ENCODE data around the gene HSPBAP1.

The HSPBAP1 gene

DNA sequence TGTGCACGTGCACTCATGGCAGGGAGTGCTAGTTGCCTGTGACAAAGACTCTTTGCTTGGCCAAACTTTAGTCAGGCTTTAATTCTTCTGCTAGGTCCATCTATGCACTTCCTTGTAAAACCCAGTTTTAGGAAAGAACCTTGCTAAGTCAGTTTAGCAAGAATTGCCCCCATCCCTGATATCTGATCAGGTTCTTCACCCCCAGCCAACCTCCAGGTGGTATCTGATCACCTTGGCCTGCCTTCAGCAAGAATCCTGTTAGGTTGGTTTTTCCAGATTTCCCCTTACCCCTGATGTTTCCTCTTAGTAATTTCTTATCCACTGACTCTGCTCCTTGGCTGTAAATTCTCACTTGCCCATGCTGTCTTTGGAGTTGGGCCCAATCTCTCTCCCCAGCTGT, 8.4 kb downstream of the HSPBAP1 start:
- Histone ChIP-seq H2BK15ac (replicated peaks; ENCODE audit: low read depth) (no peak overlapping the region), H3K56ac (ENCODE audit: low read length) (no peak overlapping the region), H2AK5ac (ENCODE audit: low read length) (no peak overlapping the region), H3K23ac (ENCODE audit: low read length) (no peak overlapping the region), H3K4ac (ENCODE audit: low read depth, low read length) (no peak overlapping the region), H3K9ac (ENCODE audit: low read length) (no peak overlapping the region), H3K27me3 (ENCODE audit: insufficient read depth, low read length, poor library complexity) (no peaks in the 10 kb centered on the region), H3K4me1 (ENCODE audit: control insufficient read depth, low read depth, low read length) (no peaks in the 10 kb centered on the region), H2BK5ac (ENCODE audit: low read length) (no peak overlapping the region), H2BK120ac (ENCODE audit: low read depth, low read length) (no peak overlapping the region), H3K4me2 (ENCODE audit: low read length) (no peak overlapping the region), H3K4me3 (ENCODE audit: low read length) (no peak overlapping the region), H3K36me3 (ENCODE audit: control insufficient read depth, insufficient read depth, low read length) (no peaks in the 10 kb centered on the region), H4K8ac (ENCODE audit: low read depth, low read length) (no peak overlapping the region), H3K79me1 (ENCODE audit: low read length) (no peaks in the 10 kb centered on the region), H4K5ac (ENCODE audit: low read length) (no peak overlapping the region), H3K27ac (ENCODE audit: low read depth, low read length) (no peak overlapping the region), H3K18ac (ENCODE audit: low read length) (no peak overlapping the region), H3K79me2 (ENCODE audit: control insufficient read depth, insufficient read depth, low read length) (no peaks in the 10 kb centered on the region)
- DNase-seq, result no peak
- no CpG with 5 or more reads among the region's 1 CpG for WGBS (ENCODE audit: extremely low coverage, insufficient coverage, low lambda C conversion rate)

- H2BK5ac ChIP-seq (ENCODE audit: low read length), result no peak overlapping the region
- H2AK5ac ChIP-seq (ENCODE audit: low read length), result no peak overlapping the region
- H3K27me3 ChIP-seq (ENCODE audit: insufficient read depth, low read length, poor library complexity), result no peaks in the 10 kb centered on the region
- no peak overlapping the region for H3K4ac ChIP-seq (ENCODE audit: low read depth, low read length)
- H3K27ac ChIP-seq (ENCODE audit: low read depth, low read length), result no peak overlapping the region
- no peak overlapping the region for H3K23ac ChIP-seq (ENCODE audit: low read length)
- no CpG with 5 or more reads among the region's 1 CpG for WGBS (ENCODE audit: extremely low coverage, insufficient coverage, low lambda C conversion rate)
- no peaks in the 10 kb centered on the region for H3K36me3 ChIP-seq (ENCODE audit: control insufficient read depth, insufficient read depth, low read length)
- no peak overlapping the region for H2BK15ac ChIP-seq (replicated peaks; ENCODE audit: low read depth)
- H3K9ac ChIP-seq (ENCODE audit: low read length), result no peak overlapping the region
- no peak overlapping the region for H4K8ac ChIP-seq (ENCODE audit: low read depth, low read length)
- H3K79me2 ChIP-seq (ENCODE audit: control insufficient read depth, insufficient read depth, low read length), result no peaks in the 10 kb centered on the region
- no peak for DNase-seq
- no peaks in the 10 kb centered on the region for H3K79me1 ChIP-seq (ENCODE audit: low read length)
- no peak overlapping the region for H3K4me2 ChIP-seq (ENCODE audit: low read length)
- no peaks in the 10 kb centered on the region for H3K4me1 ChIP-seq (ENCODE audit: control insufficient read depth, low read depth, low read length)
- H3K4me3 ChIP-seq (ENCODE audit: low read length), result no peak overlapping the region
- H2BK120ac ChIP-seq (ENCODE audit: low read depth, low read length), result no peak overlapping the region
- no peak overlapping the region for H3K56ac ChIP-seq (ENCODE audit: low read length)
- H4K5ac ChIP-seq (ENCODE audit: low read length), result no peak overlapping the region
- no peak overlapping the region for H3K18ac ChIP-seq (ENCODE audit: low read length)
Observed at GRCh38 chr3:122784436-122784835, 9.2 kb downstream of the HSPBAP1 start.

DNA sequence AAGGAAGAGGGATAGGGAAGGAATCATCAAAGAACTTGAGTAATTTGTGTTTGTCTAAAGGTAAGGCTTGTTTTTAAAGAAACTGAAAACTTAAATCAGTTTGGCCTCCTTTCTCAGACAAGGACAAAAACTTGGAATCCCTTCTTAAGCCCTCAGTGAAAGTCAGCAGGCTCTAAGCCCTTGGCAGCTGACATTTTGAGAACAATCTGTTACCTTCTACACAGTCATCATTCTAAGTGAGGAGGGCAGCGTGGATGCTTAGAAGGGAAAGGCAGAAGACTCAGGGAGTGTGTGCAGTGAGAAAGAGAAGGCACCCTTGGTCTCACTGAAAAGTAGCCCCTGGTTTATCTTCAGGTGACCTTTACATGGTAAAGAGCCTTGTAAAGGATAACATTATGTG, 10.8 kb downstream of the HSPBAP1 start:
- H2BK15ac ChIP-seq (replicated peaks; ENCODE audit: low read depth), result no peak overlapping the region
- H2BK5ac ChIP-seq (ENCODE audit: low read length), result no peak overlapping the region
- H2BK120ac ChIP-seq (ENCODE audit: low read depth, low read length), result no peak overlapping the region
- no peak overlapping the region for H2AK5ac ChIP-seq (ENCODE audit: low read length)
- H3K27ac ChIP-seq (ENCODE audit: low read depth, low read length), result no peak overlapping the region
- DNase-seq, result no peak
- no peak overlapping the region for H3K56ac ChIP-seq (ENCODE audit: low read length)
- H4K8ac ChIP-seq (ENCODE audit: low read depth, low read length), result no peak overlapping the region
- no peaks in the 10 kb centered on the region for H3K27me3 ChIP-seq (ENCODE audit: insufficient read depth, low read length, poor library complexity)
- H3K79me2 ChIP-seq (ENCODE audit: control insufficient read depth, insufficient read depth, low read length), result no peaks in the 10 kb centered on the region
- no peaks in the 10 kb centered on the region for H3K79me1 ChIP-seq (ENCODE audit: low read length)
- no peak overlapping the region for H3K4me2 ChIP-seq (ENCODE audit: low read length)
- H3K36me3 ChIP-seq (ENCODE audit: control insufficient read depth, insufficient read depth, low read length), result no peaks in the 10 kb centered on the region
- no peak overlapping the region for H3K18ac ChIP-seq (ENCODE audit: low read length)
- H3K4me1 ChIP-seq (ENCODE audit: control insufficient read depth, low read depth, low read length), result no peaks in the 10 kb centered on the region
- H3K4me3 ChIP-seq (ENCODE audit: low read length), result no peak overlapping the region
- H3K4ac ChIP-seq (ENCODE audit: low read depth, low read length), result no peak overlapping the region
- H3K23ac ChIP-seq (ENCODE audit: low read length), result no peak overlapping the region
- no CpG with 5 or more reads among the region's 1 CpG for WGBS (ENCODE audit: extremely low coverage, insufficient coverage, low lambda C conversion rate)
- H3K9ac ChIP-seq (ENCODE audit: low read length), result no peak overlapping the region
- H4K5ac ChIP-seq (ENCODE audit: low read length), result no peak overlapping the region

GRCh38 chr3:122777563-122777962, 16.1 kb downstream of the HSPBAP1 start:
- Histone ChIP-seq H4K8ac (ENCODE audit: low read depth, low read length) (no peak overlapping the region), H3K27me3 (ENCODE audit: insufficient read depth, low read length, poor library complexity) (no peaks in the 10 kb centered on the region), H3K23ac (ENCODE audit: low read length) (no peak overlapping the region), H2BK120ac (ENCODE audit: low read depth, low read length) (no peak overlapping the region), H3K4me3 (ENCODE audit: low read length) (no peak overlapping the region), H3K9ac (ENCODE audit: low read length) (no peak overlapping the region), H2BK5ac (ENCODE audit: low read length) (no peak overlapping the region), H3K4me1 (ENCODE audit: control insufficient read depth, low read depth, low read length) (no peaks in the 10 kb centered on the region), H3K56ac (ENCODE audit: low read length) (no peak overlapping the region), H2BK15ac (replicated peaks; ENCODE audit: low read depth) (no peak overlapping the region), H3K27ac (ENCODE audit: low read depth, low read length) (no peak overlapping the region), H3K4ac (ENCODE audit: low read depth, low read length) (no peak overlapping the region), H4K5ac (ENCODE audit: low read length) (no peak overlapping the region), H3K79me2 (ENCODE audit: control insufficient read depth, insufficient read depth, low read length) (no peaks in the 10 kb centered on the region), H3K79me1 (ENCODE audit: low read length) (no peaks in the 10 kb centered on the region), H2AK5ac (ENCODE audit: low read length) (no peak overlapping the region), H3K36me3 (ENCODE audit: control insufficient read depth, insufficient read depth, low read length) (no peaks in the 10 kb centered on the region), H3K4me2 (ENCODE audit: low read length) (no peak overlapping the region), H3K18ac (ENCODE audit: low read length) (no peak overlapping the region)
- WGBS (ENCODE audit: extremely low coverage, insufficient coverage, low lambda C conversion rate), result no CpG with 5 or more reads among the region's 3 CpGs
- no peak for DNase-seq

- H4K8ac ChIP-seq (ENCODE audit: low read depth, low read length), result no peak overlapping the region
- no peak overlapping the region for H3K4me3 ChIP-seq (ENCODE audit: low read length)
- DNase-seq, result no peak
- H3K27me3 ChIP-seq (ENCODE audit: insufficient read depth, low read length, poor library complexity), result no peaks in the 10 kb centered on the region
- no peak overlapping the region for H3K23ac ChIP-seq (ENCODE audit: low read length)
- H3K79me1 ChIP-seq (ENCODE audit: low read length), result no peaks in the 10 kb centered on the region
- no CpG with 5 or more reads among the region's 5 CpGs for WGBS (ENCODE audit: extremely low coverage, insufficient coverage, low lambda C conversion rate)
- H3K9ac ChIP-seq (ENCODE audit: low read length), result no peak overlapping the region
- no peak overlapping the region for H3K4me2 ChIP-seq (ENCODE audit: low read length)
- no peak overlapping the region for H3K27ac ChIP-seq (ENCODE audit: low read depth, low read length)
- H2AK5ac ChIP-seq (ENCODE audit: low read length), result no peak overlapping the region
- H3K4ac ChIP-seq (ENCODE audit: low read depth, low read length), result no peak overlapping the region
- H3K36me3 ChIP-seq (ENCODE audit: control insufficient read depth, insufficient read depth, low read length), result no peaks in the 10 kb centered on the region
- no peaks in the 10 kb centered on the region for H3K79me2 ChIP-seq (ENCODE audit: control insufficient read depth, insufficient read depth, low read length)
- H3K18ac ChIP-seq (ENCODE audit: low read length), result no peak overlapping the region
- no peaks in the 10 kb centered on the region for H3K4me1 ChIP-seq (ENCODE audit: control insufficient read depth, low read depth, low read length)
- no peak overlapping the region for H2BK120ac ChIP-seq (ENCODE audit: low read depth, low read length)
- no peak overlapping the region for H3K56ac ChIP-seq (ENCODE audit: low read length)
- H2BK15ac ChIP-seq (replicated peaks; ENCODE audit: low read depth), result no peak overlapping the region
- H2BK5ac ChIP-seq (ENCODE audit: low read length), result no peak overlapping the region
- no peak overlapping the region for H4K5ac ChIP-seq (ENCODE audit: low read length)
Observed at GRCh38 chr3:122776675-122777468, 16.8 kb downstream of the HSPBAP1 start.

- H3K9ac ChIP-seq (ENCODE audit: low read length), result no peak overlapping the region
Observed at GRCh38 chr3:122774564-122774963, 19.1 kb downstream of the HSPBAP1 start.

More at GRCh38 chr3:122774564-122774963, 19.1 kb downstream of the HSPBAP1 start:
- Histone ChIP-seq H3K4me2 (ENCODE audit: low read length) (no peak overlapping the region), H4K8ac (ENCODE audit: low read depth, low read length) (no peak overlapping the region), H4K5ac (ENCODE audit: low read length) (no peak overlapping the region), H3K27ac (ENCODE audit: low read depth, low read length) (no peak overlapping the region), H3K79me1 (ENCODE audit: low read length) (no peaks in the 10 kb centered on the region), H2BK5ac (ENCODE audit: low read length) (no peak overlapping the region), H3K79me2 (ENCODE audit: control insufficient read depth, insufficient read depth, low read length) (no peaks in the 10 kb centered on the region), H3K27me3 (ENCODE audit: insufficient read depth, low read length, poor library complexity) (no peaks in the 10 kb centered on the region), H3K18ac (ENCODE audit: low read length) (no peak overlapping the region), H3K23ac (ENCODE audit: low read length) (no peak overlapping the region), H2BK120ac (ENCODE audit: low read depth, low read length) (no peak overlapping the region), H2BK15ac (replicated peaks; ENCODE audit: low read depth) (no peak overlapping the region), H3K4ac (ENCODE audit: low read depth, low read length) (no peak overlapping the region), H3K4me1 (ENCODE audit: control insufficient read depth, low read depth, low read length) (no peaks in the 10 kb centered on the region), H3K36me3 (ENCODE audit: control insufficient read depth, insufficient read depth, low read length) (no peaks in the 10 kb centered on the region), H3K4me3 (ENCODE audit: low read length) (no peak overlapping the region), H3K56ac (ENCODE audit: low read length) (no peak overlapping the region), H2AK5ac (ENCODE audit: low read length) (no peak overlapping the region)
- no CpG with 5 or more reads among the region's 3 CpGs for WGBS (ENCODE audit: extremely low coverage, insufficient coverage, low lambda C conversion rate)
- peak; percentile 59 for DNase-seq
